B cell (primary cell): Measurements from ENCODE around the gene SEC31B.

Experiments
- EZH2 ChIP-seq: IDR thresholded peaks from 2 replicates; pipeline ENCODE4 v1.6.1; 2012; ENCODE audit warnings: borderline replicate concordance, low read depth, mild to moderate bottlenecking, moderate library complexity, low read length; ENCODE audit not compliant: insufficient read depth, poor library complexity, severe bottlenecking
- TF ChIP-seq, protein P1 (sequence below): fragments of 200-600 bp; IDR thresholded peaks from one replicate; pipeline ENCODE4 v1.8.0; 2022; ENCODE audit warnings: antibody characterized with exemption, mild to moderate bottlenecking

DNA sequence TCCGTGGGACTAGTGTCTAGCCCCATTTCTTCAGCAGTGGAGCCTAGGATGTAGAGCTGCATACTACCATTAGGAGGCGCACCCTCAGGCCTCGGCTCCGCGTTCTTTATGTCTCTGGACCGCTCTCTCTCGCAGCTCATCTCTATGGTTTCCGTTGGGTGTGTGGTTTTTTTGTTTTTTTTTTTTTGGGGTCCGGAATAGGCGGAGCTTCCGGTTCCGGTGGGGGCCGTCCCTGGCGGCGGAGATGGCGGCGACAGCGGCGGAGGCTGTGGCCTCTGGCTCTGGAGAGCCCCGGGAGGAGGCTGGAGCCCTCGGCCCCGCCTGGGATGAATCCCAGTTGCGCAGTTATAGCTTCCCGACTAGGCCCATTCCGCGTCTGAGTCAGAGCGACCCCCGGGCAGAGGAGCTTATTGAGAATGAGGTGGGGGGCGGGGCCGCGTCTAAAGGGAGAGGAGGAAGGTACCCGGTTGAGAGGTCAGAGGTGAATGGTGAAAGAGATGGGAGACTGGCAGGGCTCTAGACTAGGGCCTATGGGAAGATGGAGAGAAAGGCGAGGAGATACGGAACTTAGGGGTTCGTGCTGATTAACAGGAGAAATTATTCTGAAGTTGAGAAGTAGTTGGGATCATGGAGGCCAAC is 16.2 kb upstream of the SEC31B start, which contains the start of gene HIF1AN:
- TF ChIP-seq, protein P1, sequence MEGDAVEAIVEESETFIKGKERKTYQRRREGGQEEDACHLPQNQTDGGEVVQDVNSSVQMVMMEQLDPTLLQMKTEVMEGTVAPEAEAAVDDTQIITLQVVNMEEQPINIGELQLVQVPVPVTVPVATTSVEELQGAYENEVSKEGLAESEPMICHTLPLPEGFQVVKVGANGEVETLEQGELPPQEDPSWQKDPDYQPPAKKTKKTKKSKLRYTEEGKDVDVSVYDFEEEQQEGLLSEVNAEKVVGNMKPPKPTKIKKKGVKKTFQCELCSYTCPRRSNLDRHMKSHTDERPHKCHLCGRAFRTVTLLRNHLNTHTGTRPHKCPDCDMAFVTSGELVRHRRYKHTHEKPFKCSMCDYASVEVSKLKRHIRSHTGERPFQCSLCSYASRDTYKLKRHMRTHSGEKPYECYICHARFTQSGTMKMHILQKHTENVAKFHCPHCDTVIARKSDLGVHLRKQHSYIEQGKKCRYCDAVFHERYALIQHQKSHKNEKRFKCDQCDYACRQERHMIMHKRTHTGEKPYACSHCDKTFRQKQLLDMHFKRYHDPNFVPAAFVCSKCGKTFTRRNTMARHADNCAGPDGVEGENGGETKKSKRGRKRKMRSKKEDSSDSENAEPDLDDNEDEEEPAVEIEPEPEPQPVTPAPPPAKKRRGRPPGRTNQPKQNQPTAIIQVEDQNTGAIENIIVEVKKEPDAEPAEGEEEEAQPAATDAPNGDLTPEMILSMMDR = peak; percentile 86
- TF ChIP-seq EZH2 = no peak
